Testis (tissue), 2 donors: Measurements from ENCODE around the gene SIGLEC9.

Experiments
- POLR2A ChIP-seq: fragments of 450-650 bp; IDR thresholded peaks from one replicate; pipeline ENCODE4 v1.6.1; 2017; ENCODE audit warnings: antibody characterized with exemption, mild to moderate bottlenecking, moderate library complexity
- TF ChIP-seq, protein P1 (sequence below), 3 experiments: fragments of 450-650 bp in 2 of 3; fragments of 200-600 bp in 1 of 3; sonication (generic) in 1 of 3; IDR thresholded peaks; one replicate each; pipeline ENCODE4 v1.5.1; 2016 to 2019; ENCODE audit warnings: antibody characterized with exemption in 3 of 3, mild to moderate bottlenecking in 2 of 3, moderate library complexity in 1 of 3

DNA sequence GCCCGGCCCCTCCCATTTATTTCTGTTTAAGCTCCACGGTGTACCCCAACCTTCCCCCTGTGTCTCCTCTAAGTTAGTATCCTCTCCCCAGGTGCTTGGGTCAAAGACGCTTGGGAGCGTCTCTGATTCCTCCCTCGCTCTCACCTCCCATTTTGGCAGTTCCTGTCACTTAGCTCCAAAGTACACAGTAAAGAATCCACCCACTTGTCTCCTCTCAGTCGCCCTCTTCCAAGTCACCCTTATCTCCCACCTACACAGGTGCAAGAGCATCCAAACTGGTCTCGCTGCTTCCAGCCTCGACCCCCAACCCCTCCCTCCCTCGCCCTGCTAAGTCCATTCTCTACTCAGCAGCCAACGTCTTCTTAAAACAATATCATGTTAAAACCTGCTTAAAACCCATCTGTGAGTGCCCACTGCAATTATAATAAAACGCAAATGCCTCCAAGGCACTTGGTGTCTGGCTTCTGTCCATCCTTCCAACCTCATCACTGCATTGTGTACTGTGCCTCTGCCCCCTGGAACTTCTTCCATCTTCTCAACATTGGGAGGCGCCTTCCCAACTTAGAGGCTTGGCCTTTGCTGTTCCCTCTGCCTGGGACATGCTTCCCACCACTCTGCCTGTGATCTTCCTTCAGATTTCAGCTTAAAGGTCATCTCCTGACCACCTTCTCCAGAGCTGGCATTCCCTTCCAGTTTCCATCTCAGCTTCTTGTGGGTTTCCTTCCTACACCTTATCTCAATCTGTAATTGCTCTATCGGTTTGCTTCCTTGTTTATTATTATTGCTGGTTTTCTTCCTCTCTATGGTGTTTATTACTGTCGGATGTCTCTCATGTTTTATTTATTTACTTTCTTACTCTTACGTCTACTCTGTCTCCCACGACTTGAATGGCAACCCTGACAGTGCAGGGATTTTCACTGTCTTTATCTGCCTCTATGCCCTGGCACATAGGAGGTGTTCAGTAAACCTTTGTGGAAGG, 32.5 kb upstream of the SIGLEC9 start:
- TF ChIP-seq, protein P1, sequence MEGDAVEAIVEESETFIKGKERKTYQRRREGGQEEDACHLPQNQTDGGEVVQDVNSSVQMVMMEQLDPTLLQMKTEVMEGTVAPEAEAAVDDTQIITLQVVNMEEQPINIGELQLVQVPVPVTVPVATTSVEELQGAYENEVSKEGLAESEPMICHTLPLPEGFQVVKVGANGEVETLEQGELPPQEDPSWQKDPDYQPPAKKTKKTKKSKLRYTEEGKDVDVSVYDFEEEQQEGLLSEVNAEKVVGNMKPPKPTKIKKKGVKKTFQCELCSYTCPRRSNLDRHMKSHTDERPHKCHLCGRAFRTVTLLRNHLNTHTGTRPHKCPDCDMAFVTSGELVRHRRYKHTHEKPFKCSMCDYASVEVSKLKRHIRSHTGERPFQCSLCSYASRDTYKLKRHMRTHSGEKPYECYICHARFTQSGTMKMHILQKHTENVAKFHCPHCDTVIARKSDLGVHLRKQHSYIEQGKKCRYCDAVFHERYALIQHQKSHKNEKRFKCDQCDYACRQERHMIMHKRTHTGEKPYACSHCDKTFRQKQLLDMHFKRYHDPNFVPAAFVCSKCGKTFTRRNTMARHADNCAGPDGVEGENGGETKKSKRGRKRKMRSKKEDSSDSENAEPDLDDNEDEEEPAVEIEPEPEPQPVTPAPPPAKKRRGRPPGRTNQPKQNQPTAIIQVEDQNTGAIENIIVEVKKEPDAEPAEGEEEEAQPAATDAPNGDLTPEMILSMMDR (IDR thresholded peaks at IDR 0.05) = no peak
- TF ChIP-seq POLR2A = no peak
